Gastroesophageal sphincter (tissue), 4 donors: Measurements from ENCODE around the gene PTPRJ. TPM values are rescaled to one million over a fixed set of nuclear protein-coding genes. Genes with fewer than 3 reads are reported as not detected.

Source experiments
- ATAC-seq: fragments of 150-250 bp; one replicate; pipeline ENCODE4 v1.9.1; 2016; ENCODE audit warnings: mild to moderate bottlenecking, moderate library complexity
- H3K27ac ChIP-seq, 4 donors: fragments of 200-600 bp; sonication (generic) in 3 of 4; 1 replicate in 3 of 4; 2 replicates in 1 of 4; pipeline ENCODE4 v1.5.1; 2016 to 2019
- H3K27me3 ChIP-seq: fragments of 200-600 bp; sonication (generic); one replicate; pipeline ENCODE4 v1.5.1; 2019
- H3K36me3 ChIP-seq, 2 donors: fragments of 200-600 bp; sonication (generic); one replicate each; pipeline ENCODE4 v1.5.1; 2019; ENCODE audit warnings: control low read depth in 1 of 2
- H3K4me1 ChIP-seq, 3 donors: fragments of 200-600 bp; sonication (generic); 1 replicate in 2 of 3; 2 replicates in 1 of 3; pipeline ENCODE4 v1.5.1; 2016 to 2019; ENCODE audit warnings: control low read depth in 2 of 3
- H3K4me3 ChIP-seq, 2 donors: fragments of 200-600 bp; sonication (generic); one replicate each; pipeline ENCODE4 v1.5.1; 2019; ENCODE audit warnings: mild to moderate bottlenecking in 1 of 2, moderate library complexity in 1 of 2
- H3K9me3 ChIP-seq, 3 donors: fragments of 200-600 bp; sonication (generic); one replicate each; pipeline ENCODE4 v1.5.1; 2017 to 2019; ENCODE audit warnings: control low read depth in 2 of 3
- CTCF ChIP-seq, 4 experiments: fragments of 200-600 bp in 2 of 4; fragments of 450-650 bp in 2 of 4; sonication (generic) in 1 of 4; IDR thresholded peaks; one replicate each; pipeline ENCODE4 v1.5.1; 2017 to 2019; ENCODE audit warnings: antibody characterized with exemption in 4 of 4, mild to moderate bottlenecking in 2 of 4, moderate library complexity in 2 of 4
- EP300 ChIP-seq: sonication (generic); formaldehyde crosslinking; IDR thresholded peaks from one replicate; pipeline ENCODE4 v1.6.1; 2017; ENCODE audit warnings: antibody characterized with exemption, mild to moderate bottlenecking
- POLR2A ChIP-seq, 2 donors: fragments of 450-650 bp; IDR thresholded peaks; one replicate each; pipeline ENCODE4 v1.6.1; 2017; ENCODE audit warnings: antibody characterized with exemption in 2 of 2, mild to moderate bottlenecking in 2 of 2, moderate library complexity in 1 of 2
- POLR2AphosphoS5 ChIP-seq: sonication (generic); formaldehyde crosslinking; IDR thresholded peaks from one replicate; pipeline ENCODE4 v1.6.1; 2017; ENCODE audit warnings: antibody characterized with exemption
- WGBS, 2 donors: methylation state at CpG; one replicate each; pipeline ENCODE4 v1.1.5; 2018; ENCODE audit warnings: low coverage in 1 of 2; 5-methylcytosine and 5-hydroxymethylcytosine counted together
- total RNA-seq, 4 donors: library from RNA; depleted of rRNA; stranded (reverse); fragments of >200 nt; gene quantifications; one replicate each; pipeline ENCODE4 v1.1.0, GENCODE V29; 2016

PTPRJ gene
- total RNA-seq, 4 donors from 2014 or later = 5.4 to 13.5 (median 10.5) TPM

- Histone ChIP-seq H3K4me3 (no peak overlapping the region), H3K27me3 (no peaks in the 10 kb centered on the region), H3K27ac (no peak overlapping the region), H3K9me3 (no peaks in the 10 kb centered on the region), H3K36me3 (no peaks in the 10 kb centered on the region), H3K4me1 (peaks cover 0 to 9% (median 7%) of the 10 kb centered on the region in 3 donors)
- TF ChIP-seq POLR2AphosphoS5 (no peak), CTCF (IDR thresholded peaks at IDR 0.05) (no peak), POLR2A (IDR thresholded peaks at IDR 0.05) (no peak), EP300 (no peak)
- 96 to 98% methylated on average over 5 of the region's 5 CpGs for WGBS, 2 donors
- ATAC-seq = no peak
Observed at GRCh38 chr11:47998345-47998732, 18.0 kb downstream of the PTPRJ start.

GRCh38 chr11:47998733-47999359 lies 18.5 kb downstream of the PTPRJ start:
- no peaks in the 10 kb centered on the region for H3K27me3 ChIP-seq
- no peak for TF ChIP-seq CTCF (IDR thresholded peaks at IDR 0.05)
- TF ChIP-seq POLR2A (IDR thresholded peaks at IDR 0.05) = no peak
- TF ChIP-seq EP300 = no peak
- TF ChIP-seq POLR2AphosphoS5 = no peak
- no peak for ATAC-seq
- WGBS, 2 donors = 100% methylated on average over 1 to 2 of the region's 2 CpGs
- H3K27ac ChIP-seq = no peak overlapping the region
- no peak overlapping the region for H3K4me3 ChIP-seq
- H3K4me1 ChIP-seq = peaks cover 0 to 11% (median 7%) of the 10 kb centered on the region in 3 donors
- no peaks in the 10 kb centered on the region for H3K36me3 ChIP-seq
- no peaks in the 10 kb centered on the region for H3K9me3 ChIP-seq

GRCh38 chr11:48000432-48000831 lies 20.1 kb downstream of the PTPRJ start:
- WGBS, 2 donors = 91 to 93% methylated on average over 3 to 5 of the region's 5 CpGs
- no peaks in the 10 kb centered on the region for H3K27me3 ChIP-seq
- H3K4me3 ChIP-seq = no peak overlapping the region
- no peak for TF ChIP-seq EP300
- TF ChIP-seq POLR2AphosphoS5 = no peak
- no peak for TF ChIP-seq POLR2A (IDR thresholded peaks at IDR 0.05)
- no peak for TF ChIP-seq CTCF (IDR thresholded peaks at IDR 0.05)
- peaks cover 0 to 26% (median 10%) of the 10 kb centered on the region in 3 donors for H3K4me1 ChIP-seq
- no peak overlapping the region for H3K27ac ChIP-seq
- H3K36me3 ChIP-seq = no peaks in the 10 kb centered on the region
- ATAC-seq = no peak
- no peaks in the 10 kb centered on the region for H3K9me3 ChIP-seq

DNA sequence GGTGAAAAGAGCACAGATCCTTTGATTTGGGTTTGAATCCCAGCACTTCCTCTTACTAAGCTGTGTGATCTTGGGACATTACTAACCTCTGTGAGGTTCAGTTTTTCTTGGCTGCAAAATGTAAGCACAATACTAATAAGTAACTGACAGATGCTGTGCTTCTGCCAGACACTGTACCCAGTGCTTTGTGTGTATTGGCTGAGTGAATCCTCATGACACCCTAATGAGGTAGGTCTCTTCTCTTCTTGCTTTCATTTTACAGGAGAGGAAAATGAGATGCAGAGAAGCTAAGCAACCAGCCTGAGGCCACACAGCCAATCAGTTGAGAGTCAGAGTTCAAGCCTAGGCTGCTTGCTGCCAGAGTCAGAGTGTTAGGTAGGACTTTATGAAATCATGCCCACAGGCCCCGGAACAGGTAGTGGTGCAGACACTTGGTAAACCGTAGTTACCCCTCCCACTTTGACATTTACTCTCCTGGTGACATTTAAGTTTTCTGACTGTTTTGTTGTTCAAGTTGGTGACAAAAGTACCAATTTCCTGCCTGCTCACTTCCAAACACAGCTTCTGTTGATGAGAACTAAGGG lies 21.2 kb downstream of the PTPRJ start:
- Histone ChIP-seq H3K36me3 (no peaks in the 10 kb centered on the region), H3K27me3 (no peaks in the 10 kb centered on the region), H3K4me1 (peaks cover 0 to 37% (median 15%) of the 10 kb centered on the region in 3 donors), H3K27ac (peak overlapping the region in 1 of 4 donors; percentile 24), H3K4me3 (no peak overlapping the region), H3K9me3 (no peaks in the 10 kb centered on the region)
- WGBS, 2 donors = 58% methylated on average over 2 of the region's 2 CpGs; no CpG with 5 or more reads in 1 of the 2 donors
- ATAC-seq = peak; percentile 16
- no peak for TF ChIP-seq POLR2A (IDR thresholded peaks at IDR 0.05)
- no peak for TF ChIP-seq CTCF (IDR thresholded peaks at IDR 0.05)
- no peak for TF ChIP-seq POLR2AphosphoS5
- TF ChIP-seq EP300 = no peak

DNA sequence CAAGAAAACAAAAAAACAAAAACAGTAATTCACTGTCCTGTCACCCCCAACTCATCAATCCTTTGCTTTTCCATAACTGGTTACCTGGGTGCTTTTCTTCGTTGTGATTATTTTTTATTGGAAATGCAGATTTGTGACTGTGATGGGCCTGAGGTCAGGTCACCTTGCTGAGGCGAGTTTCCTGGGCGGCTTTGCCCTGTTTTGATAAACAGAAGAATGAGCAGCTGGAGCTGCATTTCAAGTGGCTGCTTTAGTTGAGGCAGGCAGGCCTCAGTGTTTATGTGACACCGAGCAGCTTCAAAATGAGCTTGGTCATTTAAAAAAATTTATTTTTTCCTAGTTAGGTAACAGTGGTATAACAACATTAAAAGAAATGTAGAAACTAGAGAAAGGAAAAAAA lies 22.2 kb downstream of the PTPRJ start:
- no peak for ATAC-seq
- Histone ChIP-seq H3K9me3 (no peaks in the 10 kb centered on the region), H3K27ac (no peak overlapping the region), H3K4me3 (no peak overlapping the region), H3K36me3 (no peaks in the 10 kb centered on the region), H3K4me1 (peaks cover 0 to 41% (median 15%) of the 10 kb centered on the region in 3 donors), H3K27me3 (no peaks in the 10 kb centered on the region)
- 56 to 61% methylated on average over 1 to 4 of the region's 4 CpGs for WGBS, 2 donors
- TF ChIP-seq EP300 = no peak
- no peak for TF ChIP-seq POLR2A (IDR thresholded peaks at IDR 0.05)
- TF ChIP-seq CTCF (IDR thresholded peaks at IDR 0.05) = no peak
- TF ChIP-seq POLR2AphosphoS5 = no peak
